Measurements from ENCODE around the gene CTNS.

CTNS gene

GRCh38 chr17:3636154-3636907, at the start of gene CTNS, which contains the start of gene SHPK:
CTNS (plus strand) TSS chr17:3636760; CDS start chr17:3640207, 3,447 bp downstream.
SHPK (minus strand) TSS chr17:3636250; CDS start chr17:3636219, 31 bp downstream.
- DNase-seq, result peak; percentile 87

GRCh38 chr17:3589784-3590183, 46.8 kb upstream of the CTNS start:
- no peak for DNase-seq

- DNase-seq, result no peak
Observed at GRCh38 chr17:3590231-3590630, 46.3 kb upstream of the CTNS start.

GRCh38 chr17:3590768-3591167, 45.8 kb upstream of the CTNS start:
- DNase-seq, result no peak

- no peak for DNase-seq
Observed at GRCh38 chr17:3592216-3592860, 44.2 kb upstream of the CTNS start.

- no peak for DNase-seq
Observed at GRCh38 chr17:3593384-3593783, 43.2 kb upstream of the CTNS start.

- no peak for DNase-seq
Observed at GRCh38 chr17:3594051-3594800, 42.3 kb upstream of the CTNS start.

GRCh38 chr17:3594976-3595375, 41.6 kb upstream of the CTNS start:
- DNase-seq, result no peak

- no peak for DNase-seq
Observed at GRCh38 chr17:3596804-3597464, 39.6 kb upstream of the CTNS start.

- DNase-seq, result no peak
Observed at GRCh38 chr17:3598078-3598477, 38.5 kb upstream of the CTNS start.

- DNase-seq, result no peak
Observed at GRCh38 chr17:3600529-3601205, 35.9 kb upstream of the CTNS start.

- DNase-seq, result peak; percentile 6
Observed at GRCh38 chr17:3602499-3602898, 34.1 kb upstream of the CTNS start.

- DNase-seq, result no peak
Observed at GRCh38 chr17:3603119-3603869, 33.3 kb upstream of the CTNS start.

GRCh38 chr17:3603870-3604259, 32.7 kb upstream of the CTNS start:
- DNase-seq, result no peak

- no peak for DNase-seq
Observed at GRCh38 chr17:3609689-3610088, 26.9 kb upstream of the CTNS start.

GRCh38 chr17:3610523-3610922, 26.0 kb upstream of the CTNS start:
- DNase-seq, result no peak

- DNase-seq, result no peak
Observed at GRCh38 chr17:3613124-3613523, 23.4 kb upstream of the CTNS start.

- no peak for DNase-seq
Observed at GRCh38 chr17:3615160-3615870, 21.2 kb upstream of the CTNS start.

- DNase-seq, result no peak
Observed at GRCh38 chr17:3621146-3621720, 15.3 kb upstream of the CTNS start.

- no peak for DNase-seq
Observed at GRCh38 chr17:3622977-3623594, 13.5 kb upstream of the CTNS start.
